Osteoblast (primary cell): ENCODE data around the gene MACROD2. TPM values are rescaled to one million over a fixed set of nuclear protein-coding genes. Genes with fewer than 3 reads are reported as not detected.
"Not testable (repeated sequence)": the region's sequence is repeated elsewhere in the genome, so short reads cannot be mapped to it uniquely, and the experiment has no call there.

ENCODE experiments used
- DNase-seq: peaks from one replicate; pipeline ENCODE4 v3.0.0; 2011; ENCODE audit warnings: low spot score, mixed read lengths; ENCODE audit not compliant: insufficient read length; ENCODE audit errors: missing footprints
- H2AFZ ChIP-seq: 2 replicates; pipeline ENCODE4 v1.6.0; 2011; ENCODE audit warnings: mild to moderate bottlenecking, low read length
- H3K27ac ChIP-seq: 2 replicates; pipeline ENCODE4 v1.5.1; 2011; ENCODE audit warnings: mild to moderate bottlenecking, low read depth, low read length, moderate library complexity
- H3K27me3 ChIP-seq: 2 replicates; pipeline ENCODE4 v1.6.0; 2012; ENCODE audit warnings: mild to moderate bottlenecking, control low read depth, inconsistent platforms, low read length, moderate library complexity; ENCODE audit not compliant: insufficient read depth
- H3K36me3 ChIP-seq: 2 replicates; pipeline ENCODE4 v1.5.1; 2011; ENCODE audit warnings: mild to moderate bottlenecking, low read length, control low read depth, moderate library complexity; ENCODE audit not compliant: insufficient read depth
- H3K4me1 ChIP-seq: 2 replicates; pipeline ENCODE4 v1.5.1; 2011; ENCODE audit warnings: mild to moderate bottlenecking, low read length, control low read depth, moderate library complexity; ENCODE audit not compliant: insufficient read depth
- H3K4me2 ChIP-seq: 2 replicates; pipeline ENCODE4 v1.6.0; 2011; ENCODE audit warnings: mild to moderate bottlenecking, low read length; ENCODE audit not compliant: insufficient read depth
- H3K4me3 ChIP-seq: fragments of 200-600 bp; sonication (generic); 3 replicates; pipeline ENCODE4 v1.5.1; 2012; ENCODE audit warnings: mild to moderate bottlenecking, low read length, inconsistent platforms; ENCODE audit not compliant: insufficient read depth
- H3K79me2 ChIP-seq: 2 replicates; pipeline ENCODE4 v1.6.0; 2012; ENCODE audit warnings: mild to moderate bottlenecking, low read length, control low read depth, inconsistent platforms; ENCODE audit not compliant: insufficient read depth
- H3K9me3 ChIP-seq: 2 replicates; pipeline ENCODE4 v1.5.1; 2011; ENCODE audit warnings: low read depth, low read length, control low read depth
- H4K20me1 ChIP-seq: 2 replicates; pipeline ENCODE4 v1.6.0; 2012; ENCODE audit warnings: mild to moderate bottlenecking, low read length, control low read depth; ENCODE audit not compliant: insufficient read depth
- total RNA-seq: library from RNA; depleted of rRNA; stranded (reverse); fragments of >200 nt; gene quantifications from 2 replicates; pipeline ENCODE4 v1.2.3, GENCODE V29; 2012
- TF ChIP-seq, protein P1 (sequence below): IDR thresholded peaks from 2 replicates; pipeline ENCODE4 v1.5.1; 2011; ENCODE audit warnings: mild to moderate bottlenecking, low read depth, low read length, moderate library complexity; ENCODE audit errors: extremely low read depth

The MACROD2 gene
- total RNA-seq, 1 donor, result 4.0 TPM

- DNase-seq, result no peak
- Histone ChIP-seq H3K27me3 (no peaks in the 10 kb centered on the region), H3K4me3 (no peak overlapping the region), H3K27ac (no peak overlapping the region), H3K79me2 (no peaks in the 10 kb centered on the region), H3K9me3 (no peaks in the 10 kb centered on the region), H3K4me2 (no peak overlapping the region), H4K20me1 (no peaks in the 10 kb centered on the region), H3K4me1 (no peaks in the 10 kb centered on the region), H3K36me3 (no peaks in the 10 kb centered on the region), H2AFZ (no peak overlapping the region)
- TF ChIP-seq, protein P1, sequence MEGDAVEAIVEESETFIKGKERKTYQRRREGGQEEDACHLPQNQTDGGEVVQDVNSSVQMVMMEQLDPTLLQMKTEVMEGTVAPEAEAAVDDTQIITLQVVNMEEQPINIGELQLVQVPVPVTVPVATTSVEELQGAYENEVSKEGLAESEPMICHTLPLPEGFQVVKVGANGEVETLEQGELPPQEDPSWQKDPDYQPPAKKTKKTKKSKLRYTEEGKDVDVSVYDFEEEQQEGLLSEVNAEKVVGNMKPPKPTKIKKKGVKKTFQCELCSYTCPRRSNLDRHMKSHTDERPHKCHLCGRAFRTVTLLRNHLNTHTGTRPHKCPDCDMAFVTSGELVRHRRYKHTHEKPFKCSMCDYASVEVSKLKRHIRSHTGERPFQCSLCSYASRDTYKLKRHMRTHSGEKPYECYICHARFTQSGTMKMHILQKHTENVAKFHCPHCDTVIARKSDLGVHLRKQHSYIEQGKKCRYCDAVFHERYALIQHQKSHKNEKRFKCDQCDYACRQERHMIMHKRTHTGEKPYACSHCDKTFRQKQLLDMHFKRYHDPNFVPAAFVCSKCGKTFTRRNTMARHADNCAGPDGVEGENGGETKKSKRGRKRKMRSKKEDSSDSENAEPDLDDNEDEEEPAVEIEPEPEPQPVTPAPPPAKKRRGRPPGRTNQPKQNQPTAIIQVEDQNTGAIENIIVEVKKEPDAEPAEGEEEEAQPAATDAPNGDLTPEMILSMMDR, result no peak
Observed at GRCh38 chr20:15011631-15012030, 1016.3 kb downstream of the MACROD2 start.

DNA sequence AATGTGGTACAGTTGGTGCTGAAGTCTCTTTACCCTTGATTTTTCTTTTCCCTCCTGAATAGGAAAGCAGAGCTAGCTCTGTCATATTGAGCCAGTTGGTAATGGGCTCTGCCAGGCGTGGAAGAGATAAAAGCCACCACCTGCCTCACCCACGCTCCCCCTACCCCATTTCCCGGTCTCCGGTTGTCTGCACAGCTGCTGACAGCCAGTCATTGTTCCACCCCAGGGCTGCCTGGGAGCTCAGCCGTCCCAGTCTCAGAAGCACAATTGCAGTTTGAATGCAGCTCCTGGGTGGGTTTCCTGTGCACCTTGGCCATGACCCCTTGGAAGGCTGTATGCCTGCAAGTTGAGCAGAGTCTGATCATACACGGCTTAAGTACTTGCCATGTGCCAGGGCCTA lies 1017.2 kb downstream of the MACROD2 start:
- Histone ChIP-seq H2AFZ (no peak overlapping the region), H3K4me2 (no peak overlapping the region), H3K27me3 (no peaks in the 10 kb centered on the region), H3K36me3 (no peaks in the 10 kb centered on the region), H3K4me3 (no peak overlapping the region), H3K9me3 (no peaks in the 10 kb centered on the region), H4K20me1 (no peaks in the 10 kb centered on the region), H3K27ac (no peak overlapping the region), H3K79me2 (no peaks in the 10 kb centered on the region), H3K4me1 (no peaks in the 10 kb centered on the region)
- TF ChIP-seq, protein P1, result no peak
- no peak for DNase-seq

- not testable (repeated sequence) for H2AFZ ChIP-seq, DNase-seq, H3K4me3 ChIP-seq, H4K20me1 ChIP-seq, H3K27me3 ChIP-seq, H3K9me3 ChIP-seq, H3K79me2 ChIP-seq, H3K36me3 ChIP-seq, H3K4me2 ChIP-seq, H3K4me1 ChIP-seq, H3K27ac ChIP-seq
Observed at GRCh38 chr20:15016875-15017274, 1021.6 kb downstream of the MACROD2 start.

DNA sequence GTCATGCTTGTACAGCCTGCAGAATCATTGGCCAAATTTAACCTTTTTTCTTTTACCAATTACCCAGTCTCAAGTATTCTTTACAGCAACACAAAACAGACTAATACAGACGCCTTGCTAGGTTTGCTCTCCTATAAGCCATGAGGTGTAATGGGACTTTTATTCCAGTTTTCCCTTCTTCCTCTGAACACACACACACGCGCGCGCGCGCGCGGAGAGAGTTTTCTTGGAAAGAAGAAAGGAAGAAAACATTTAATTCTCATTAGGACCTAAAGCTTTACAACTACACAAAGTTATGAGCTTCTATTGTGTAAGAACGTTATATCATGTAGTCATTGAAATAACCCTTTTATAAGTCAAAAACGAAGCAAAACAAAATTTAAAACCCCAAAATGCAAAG lies 1023.6 kb downstream of the MACROD2 start:
- DNase-seq, result no peak
- Histone ChIP-seq H4K20me1 (no peaks in the 10 kb centered on the region), H3K27me3 (no peaks in the 10 kb centered on the region), H3K4me3 (no peak overlapping the region), H3K4me2 (no peak overlapping the region), H2AFZ (no peak overlapping the region), H3K9me3 (peaks cover 3% of the 10 kb centered on the region), H3K79me2 (no peaks in the 10 kb centered on the region), H3K36me3 (no peaks in the 10 kb centered on the region), H3K4me1 (no peaks in the 10 kb centered on the region), H3K27ac (no peak overlapping the region)
- TF ChIP-seq, protein P1, result no peak
